Measurements from ENCODE around the gene SAMD4A. TPM values are rescaled to one million over a fixed set of nuclear protein-coding genes. Genes with fewer than 3 reads are reported as not detected.

SAMD4A gene
- total RNA-seq, 2 donors from 2014 or later: 11.2 to 26.2 TPM

- intact Hi-C loops (cut with DNase I, micrococcal nuclease): loop anchor here in 1 of 2 donors (10.0 kb wide), 1 partner anchor 213 kb away; the partner anchor contains the start of gene SAMD4A
- DNase-seq (no peak), ATAC-seq (no peak)
Observed at GRCh38 chr14:54777395-54777794, 210.5 kb downstream of the SAMD4A start.

GRCh38 chr14:54778618-54779345, 211.9 kb downstream of the SAMD4A start:
- intact Hi-C loops (cut with DNase I, micrococcal nuclease): loop anchor here in 1 of 2 donors (10.0 kb wide), 1 partner anchor 214 kb away; the partner anchor contains the start of gene SAMD4A
- no peak for ATAC-seq
- DNase-seq: no peak

GRCh38 chr14:54781080-54781479, 214.2 kb downstream of the SAMD4A start:
- intact Hi-C loops (cut with DNase I, micrococcal nuclease): no loop called here
- DNase-seq (no peak), ATAC-seq (no peak)

GRCh38 chr14:54781961-54782750, 215.2 kb downstream of the SAMD4A start:
- intact Hi-C loops (cut with DNase I, micrococcal nuclease): no loop called here
- DNase-seq (no peak), ATAC-seq (no peak)

GRCh38 chr14:54782751-54783659, 216.1 kb downstream of the SAMD4A start:
- no peak for ATAC-seq
- intact Hi-C loops (cut with DNase I, micrococcal nuclease): no loop called here
- DNase-seq: peak in 1 of 2 donors; percentile 30

- intact Hi-C loops (cut with DNase I, micrococcal nuclease): no loop called here
- no peak for DNase-seq
- no peak for ATAC-seq
Observed at GRCh38 chr14:54783660-54784015, 216.7 kb downstream of the SAMD4A start.

- ATAC-seq (no peak), DNase-seq (no peak)
- intact Hi-C loops (cut with DNase I, micrococcal nuclease): no loop called here
Observed at GRCh38 chr14:54784060-54784459, 217.1 kb downstream of the SAMD4A start.

GRCh38 chr14:54784657-54785056, 217.7 kb downstream of the SAMD4A start:
- intact Hi-C loops (cut with DNase I, micrococcal nuclease): no loop called here
- DNase-seq (no peak), ATAC-seq (no peak)

- ATAC-seq (no peak), DNase-seq (no peak)
- intact Hi-C loops (cut with DNase I, micrococcal nuclease): no loop called here
Observed at GRCh38 chr14:54785136-54785777, 218.3 kb downstream of the SAMD4A start.

GRCh38 chr14:54785778-54786770, 219.1 kb downstream of the SAMD4A start:
- DNase-seq: no peak
- intact Hi-C loops (cut with DNase I, micrococcal nuclease): no loop called here
- ATAC-seq: no peak

GRCh38 chr14:54786838-54787237, 219.9 kb downstream of the SAMD4A start:
- DNase-seq: no peak
- intact Hi-C loops (cut with DNase I, micrococcal nuclease): no loop called here
- no peak for ATAC-seq

GRCh38 chr14:54787261-54787660, 220.3 kb downstream of the SAMD4A start:
- intact Hi-C loops (cut with DNase I, micrococcal nuclease): no loop called here
- DNase-seq (no peak), ATAC-seq (peak; percentile 52)

GRCh38 chr14:54788701-54789100, 221.8 kb downstream of the SAMD4A start:
- DNase-seq: no peak
- intact Hi-C loops (cut with DNase I, micrococcal nuclease): no loop called here

GRCh38 chr14:54789166-54789565, 222.2 kb downstream of the SAMD4A start:
- ATAC-seq (no peak), DNase-seq (no peak)
- intact Hi-C loops (cut with DNase I, micrococcal nuclease): no loop called here

More at GRCh38 chr14:54788701-54789100, 221.8 kb downstream of the SAMD4A start:
- no peak for ATAC-seq

- intact Hi-C loops (cut with DNase I, micrococcal nuclease): no loop called here
Observed at GRCh38 chr14:54789781-54790480, 223.0 kb downstream of the SAMD4A start.

GRCh38 chr14:54791001-54791400, 224.1 kb downstream of the SAMD4A start:
- no peak for ATAC-seq
- intact Hi-C loops (cut with DNase I, micrococcal nuclease): no loop called here
- no peak for DNase-seq

More at GRCh38 chr14:54789781-54790480, 223.0 kb downstream of the SAMD4A start:
- no peak for DNase-seq
- ATAC-seq: no peak

- DNase-seq: no peak
Observed at GRCh38 chr14:54792288-54792687, 225.4 kb downstream of the SAMD4A start.

More at GRCh38 chr14:54792288-54792687, 225.4 kb downstream of the SAMD4A start:
- no peak for ATAC-seq
- intact Hi-C loops (cut with DNase I, micrococcal nuclease): no loop called here

Data from left colon (tissue), 2 donors.